Coronary artery (tissue), 2 donors: ENCODE measurements around the gene AKR1A1.

Experiments used
- DNase-seq: peaks from one replicate; pipeline ENCODE4 v3.0.0-alpha.2; 2017; ENCODE audit warnings: low spot score
- H3K27ac ChIP-seq, 2 donors: fragments of 200-600 bp; sonication (generic); one replicate each; pipeline ENCODE4 v1.5.1; 2016 to 2019
- H3K4me3 ChIP-seq: fragments of 200-600 bp; sonication (generic); 2 replicates; pipeline ENCODE4 v1.5.1; 2016; ENCODE audit warnings: mild to moderate bottlenecking, moderate library complexity
- TF ChIP-seq, protein P1 (sequence below): fragments of 200-600 bp; sonication (generic); IDR thresholded peaks from one replicate; pipeline ENCODE4 v1.5.1; 2019; ENCODE audit warnings: antibody characterized with exemption

The AKR1A1 gene

DNA sequence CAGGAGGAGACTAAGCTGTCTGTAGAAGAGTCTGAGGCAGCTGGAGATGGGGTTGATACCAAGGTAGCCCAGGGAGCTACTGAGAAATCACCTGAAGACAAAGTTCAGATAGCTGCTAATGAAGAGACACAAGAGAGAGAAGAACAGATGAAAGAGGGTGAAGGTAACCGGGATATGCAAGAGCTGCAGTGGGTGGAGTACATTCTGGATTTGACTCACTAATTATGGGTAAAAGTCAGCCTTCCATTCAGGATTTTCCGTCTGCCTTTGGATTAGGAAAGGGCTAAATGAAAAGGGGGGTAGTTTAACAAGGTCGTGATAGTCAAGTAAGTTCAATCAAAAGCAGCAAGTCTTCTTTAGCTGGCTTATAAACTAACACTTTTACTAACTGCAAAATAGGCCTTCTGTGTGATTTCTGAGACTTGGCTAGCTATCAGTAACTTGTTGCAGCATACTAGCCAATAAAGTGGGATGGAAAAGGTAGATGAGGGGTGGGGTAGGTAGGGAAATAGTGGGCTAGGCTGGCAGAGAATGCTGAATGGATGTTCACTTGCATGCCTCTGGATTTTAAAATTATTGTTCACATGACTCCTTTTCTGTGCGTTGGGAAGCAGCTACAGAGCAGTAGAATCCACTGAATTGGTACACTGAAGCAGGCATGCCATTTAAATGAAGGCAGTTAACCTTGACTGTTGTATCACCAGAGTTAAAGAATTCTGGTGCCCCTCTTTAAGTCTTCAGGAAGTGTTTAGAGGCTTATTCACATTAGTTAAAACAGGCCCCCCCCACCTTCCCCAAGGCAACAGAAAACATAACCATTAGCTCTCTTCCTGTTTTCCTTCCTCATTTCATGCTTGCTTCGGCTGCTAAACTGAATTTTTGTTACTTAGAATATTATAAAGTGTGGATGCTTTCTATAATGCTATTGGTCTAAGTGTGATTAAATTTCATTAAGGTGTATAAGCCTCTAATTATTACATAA is 57.8 kb downstream of the AKR1A1 start:
- no peak for DNase-seq
- TF ChIP-seq, protein P1, sequence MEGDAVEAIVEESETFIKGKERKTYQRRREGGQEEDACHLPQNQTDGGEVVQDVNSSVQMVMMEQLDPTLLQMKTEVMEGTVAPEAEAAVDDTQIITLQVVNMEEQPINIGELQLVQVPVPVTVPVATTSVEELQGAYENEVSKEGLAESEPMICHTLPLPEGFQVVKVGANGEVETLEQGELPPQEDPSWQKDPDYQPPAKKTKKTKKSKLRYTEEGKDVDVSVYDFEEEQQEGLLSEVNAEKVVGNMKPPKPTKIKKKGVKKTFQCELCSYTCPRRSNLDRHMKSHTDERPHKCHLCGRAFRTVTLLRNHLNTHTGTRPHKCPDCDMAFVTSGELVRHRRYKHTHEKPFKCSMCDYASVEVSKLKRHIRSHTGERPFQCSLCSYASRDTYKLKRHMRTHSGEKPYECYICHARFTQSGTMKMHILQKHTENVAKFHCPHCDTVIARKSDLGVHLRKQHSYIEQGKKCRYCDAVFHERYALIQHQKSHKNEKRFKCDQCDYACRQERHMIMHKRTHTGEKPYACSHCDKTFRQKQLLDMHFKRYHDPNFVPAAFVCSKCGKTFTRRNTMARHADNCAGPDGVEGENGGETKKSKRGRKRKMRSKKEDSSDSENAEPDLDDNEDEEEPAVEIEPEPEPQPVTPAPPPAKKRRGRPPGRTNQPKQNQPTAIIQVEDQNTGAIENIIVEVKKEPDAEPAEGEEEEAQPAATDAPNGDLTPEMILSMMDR, result no peak
- Histone ChIP-seq H3K4me3 (peak overlapping the region; percentile 1), H3K27ac (peak overlapping the region in 1 of 2 donors; percentile 53)

DNA sequence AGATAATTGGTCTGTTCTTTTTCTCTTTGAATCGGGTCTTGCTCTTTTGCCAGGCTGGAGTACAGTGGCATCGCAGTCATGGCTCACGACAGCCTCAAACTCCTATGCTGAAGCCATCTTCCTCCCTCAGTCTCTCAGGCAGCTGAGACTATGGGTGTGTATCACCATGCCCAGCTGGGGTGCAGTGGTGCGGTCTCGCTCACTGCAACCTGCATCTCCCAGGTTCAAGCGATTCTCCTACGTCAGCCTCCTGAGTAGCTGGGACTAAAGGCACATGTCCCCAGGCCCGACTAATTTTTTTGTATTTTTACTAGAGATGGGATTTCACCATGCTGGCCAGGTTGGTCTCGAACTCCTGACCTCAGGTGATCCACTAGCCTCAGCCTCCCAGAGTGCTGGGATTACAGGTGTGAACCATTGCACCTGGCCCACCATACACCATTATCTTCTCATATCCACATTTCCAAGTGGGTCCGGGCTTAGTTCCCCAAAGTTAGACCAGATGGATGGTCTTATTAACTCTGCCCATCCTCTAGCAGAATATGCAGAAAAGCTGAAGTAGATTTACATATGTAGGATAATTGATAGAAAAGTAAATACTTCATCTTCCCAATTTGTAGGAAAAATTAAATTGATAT is 60.1 kb downstream of the AKR1A1 start:
- Histone ChIP-seq H3K27ac (no peak overlapping the region), H3K4me3 (no peak overlapping the region)
- TF ChIP-seq, protein P1, result no peak
- no peak for DNase-seq

DNA sequence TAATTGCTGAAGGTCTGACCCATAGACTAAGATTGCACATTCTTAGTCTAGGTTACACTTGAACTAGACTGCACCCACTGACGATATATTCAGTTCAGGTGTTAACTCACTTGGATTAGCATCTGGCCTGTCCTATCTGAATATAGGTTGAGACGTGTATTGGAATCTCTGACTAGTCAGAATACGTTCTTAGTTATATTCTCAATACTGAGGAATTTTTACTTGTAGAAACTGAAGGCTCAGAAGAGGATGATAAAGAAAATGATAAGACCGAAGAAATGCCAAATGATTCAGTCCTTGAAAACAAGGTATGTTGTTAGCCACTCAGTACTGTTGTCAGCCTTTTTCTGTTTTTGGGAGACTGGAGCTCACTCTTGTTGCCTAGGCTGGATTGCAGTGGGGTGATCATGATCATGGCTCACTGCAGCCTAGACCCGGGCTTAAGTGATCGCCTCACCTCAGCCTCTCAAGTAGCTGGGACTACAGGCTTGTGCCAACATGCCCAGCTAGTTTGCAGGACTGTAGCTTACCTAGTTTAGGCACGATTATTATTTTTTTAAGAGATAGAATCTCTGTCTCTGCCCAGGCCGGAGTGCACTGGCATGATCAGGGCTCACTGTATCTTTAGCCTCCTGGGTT is 62.4 kb downstream of the AKR1A1 start:
- DNase-seq, result no peak
- Histone ChIP-seq H3K4me3 (no peak overlapping the region), H3K27ac (no peak overlapping the region)
- TF ChIP-seq, protein P1, result no peak

DNA sequence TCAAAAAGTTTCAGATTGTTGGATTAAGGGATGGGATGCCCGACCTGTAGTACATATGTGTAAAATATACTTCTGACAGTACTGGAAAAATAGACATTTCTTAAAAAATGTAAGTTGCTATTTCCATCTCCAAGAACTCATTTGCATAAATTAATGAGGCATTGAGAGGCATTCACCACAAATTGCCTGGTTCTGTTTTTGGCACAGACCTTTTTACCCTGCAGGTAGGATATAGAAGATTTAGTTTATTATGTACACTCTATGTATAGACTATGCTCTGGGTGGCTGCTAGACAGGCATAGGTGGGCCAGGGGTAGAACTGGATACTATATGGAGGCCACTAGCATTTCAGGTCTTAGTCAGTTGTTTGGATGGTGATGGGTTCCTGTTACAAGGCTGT is 65.3 kb downstream of the AKR1A1 start:
- Histone ChIP-seq H3K27ac (no peak overlapping the region), H3K4me3 (no peak overlapping the region)
- TF ChIP-seq, protein P1, result no peak
- no peak for DNase-seq

DNA sequence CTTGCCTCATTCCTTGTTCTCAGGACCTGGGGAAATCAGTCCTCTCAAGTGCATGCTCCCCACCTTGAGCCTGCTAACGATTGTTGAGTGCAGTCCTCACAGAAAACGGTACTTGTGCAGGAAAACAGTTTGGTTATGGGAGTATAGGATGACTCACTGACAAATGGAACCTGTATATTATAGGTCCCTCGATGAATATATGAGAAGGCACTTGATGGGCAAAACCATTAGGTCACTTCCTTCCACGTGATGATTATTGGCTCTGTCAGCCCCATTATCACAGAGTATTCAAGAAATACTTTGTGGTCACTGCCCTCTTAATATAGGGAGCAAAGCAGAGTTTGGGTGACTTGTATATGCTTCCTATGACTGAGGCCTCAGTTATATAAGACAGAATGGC is 67.0 kb downstream of the AKR1A1 start:
- no peak overlapping the region for H3K27ac ChIP-seq
- no peak overlapping the region for H3K4me3 ChIP-seq
- TF ChIP-seq, protein P1, result no peak
- no peak for DNase-seq

DNA sequence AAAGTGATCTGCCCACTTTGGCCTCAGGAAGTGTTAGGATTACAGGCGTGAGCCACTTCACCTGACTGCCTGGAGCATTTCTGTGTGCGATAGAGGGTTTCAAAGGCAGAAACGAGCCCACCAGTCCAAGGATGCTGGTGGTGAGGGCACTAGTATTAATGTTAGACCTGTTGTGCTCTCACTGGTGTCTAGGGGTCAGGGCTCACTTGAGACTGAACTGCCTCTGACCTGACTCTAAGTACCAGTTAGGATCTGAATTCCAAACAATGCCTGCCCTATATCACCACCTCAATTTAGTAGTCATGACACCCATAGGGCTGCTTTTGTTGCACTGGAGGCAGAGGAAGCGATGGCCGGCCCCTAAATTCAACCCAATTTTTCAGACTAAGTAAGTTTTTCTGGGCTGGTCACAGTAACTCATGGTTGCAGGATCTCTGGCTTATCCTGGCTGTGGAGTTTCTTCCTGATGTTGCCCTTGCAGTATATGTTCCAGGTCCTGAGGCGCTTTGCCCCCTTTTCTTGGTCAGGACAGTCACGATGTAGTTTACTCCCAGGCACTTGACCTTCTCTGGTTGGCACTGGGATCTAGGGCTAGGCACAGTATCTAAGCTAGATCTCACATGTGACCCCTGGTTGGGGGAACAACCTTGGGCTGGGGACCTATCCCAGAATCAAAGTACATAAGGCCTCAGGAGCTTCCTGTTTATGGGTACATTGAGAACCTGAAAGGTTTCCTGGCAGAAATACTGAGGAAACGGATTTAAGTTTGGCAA is 68.7 kb downstream of the AKR1A1 start:
- Histone ChIP-seq H3K27ac (peak overlapping the region in 1 of 2 donors; percentile 72), H3K4me3 (no peak overlapping the region)
- no peak for DNase-seq
- TF ChIP-seq, protein P1, result no peak
